Breast epithelium (tissue), 3 donors: Measurements from ENCODE around the gene CTTNBP2.

Experiments used
- POLR2AphosphoS5 ChIP-seq, 3 donors: sonication (generic); formaldehyde crosslinking; IDR thresholded peaks; one replicate each; pipeline ENCODE4 v1.6.1; 2017; ENCODE audit warnings: antibody characterized with exemption in 3 of 3
- TF ChIP-seq, protein P1 (sequence below), 3 donors: fragments of 450-650 bp; IDR thresholded peaks; one replicate each; pipeline ENCODE4 v1.5.1; 2016 to 2017; ENCODE audit warnings: antibody characterized with exemption in 3 of 3, mild to moderate bottlenecking in 3 of 3, moderate library complexity in 3 of 3

DNA sequence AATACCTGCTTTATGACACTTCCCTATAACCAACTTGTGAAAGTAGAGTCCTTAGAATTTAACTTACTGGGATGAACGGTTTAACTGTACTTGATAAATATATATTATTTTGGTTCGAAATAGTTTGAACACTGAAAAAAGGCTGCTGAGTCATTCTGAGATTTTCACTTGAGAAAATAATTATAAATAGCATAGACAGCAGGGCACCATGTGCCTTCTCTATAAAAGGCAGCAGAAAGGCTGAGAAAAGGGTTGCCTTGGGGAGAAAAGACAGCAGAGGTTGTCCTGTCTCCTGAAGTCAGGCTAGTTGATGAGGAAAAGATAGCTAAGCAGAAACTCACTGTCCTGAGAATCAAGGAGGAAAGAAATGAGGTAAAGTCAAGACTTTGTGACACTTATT is 92.4 kb downstream of the CTTNBP2 start:
- TF ChIP-seq, protein P1, sequence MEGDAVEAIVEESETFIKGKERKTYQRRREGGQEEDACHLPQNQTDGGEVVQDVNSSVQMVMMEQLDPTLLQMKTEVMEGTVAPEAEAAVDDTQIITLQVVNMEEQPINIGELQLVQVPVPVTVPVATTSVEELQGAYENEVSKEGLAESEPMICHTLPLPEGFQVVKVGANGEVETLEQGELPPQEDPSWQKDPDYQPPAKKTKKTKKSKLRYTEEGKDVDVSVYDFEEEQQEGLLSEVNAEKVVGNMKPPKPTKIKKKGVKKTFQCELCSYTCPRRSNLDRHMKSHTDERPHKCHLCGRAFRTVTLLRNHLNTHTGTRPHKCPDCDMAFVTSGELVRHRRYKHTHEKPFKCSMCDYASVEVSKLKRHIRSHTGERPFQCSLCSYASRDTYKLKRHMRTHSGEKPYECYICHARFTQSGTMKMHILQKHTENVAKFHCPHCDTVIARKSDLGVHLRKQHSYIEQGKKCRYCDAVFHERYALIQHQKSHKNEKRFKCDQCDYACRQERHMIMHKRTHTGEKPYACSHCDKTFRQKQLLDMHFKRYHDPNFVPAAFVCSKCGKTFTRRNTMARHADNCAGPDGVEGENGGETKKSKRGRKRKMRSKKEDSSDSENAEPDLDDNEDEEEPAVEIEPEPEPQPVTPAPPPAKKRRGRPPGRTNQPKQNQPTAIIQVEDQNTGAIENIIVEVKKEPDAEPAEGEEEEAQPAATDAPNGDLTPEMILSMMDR (IDR thresholded peaks at IDR 0.05), result no peak
- no peak for TF ChIP-seq POLR2AphosphoS5 (IDR thresholded peaks at IDR 0.05)
